CD4-positive, alpha-beta T cell treated with Interleukin-1 beta for 1 hour (primary cell): Measurements from ENCODE around the gene USP47.

Experiments used
- DNase-seq, 2 donors: peaks; one replicate each; pipeline ENCODE4 v3.0.0-alpha.2; 2020 to 2022

The USP47 gene

GRCh38 chr11:11876458-11876857 is 34.7 kb downstream of the USP47 start:
- DNase-seq, result no peak

- DNase-seq, result no peak
Measured at GRCh38 chr11:11880179-11880578, 38.4 kb downstream of the USP47 start.

- DNase-seq, result no peak
Measured at GRCh38 chr11:11882539-11882938, 40.8 kb downstream of the USP47 start.

- no peak for DNase-seq
Measured at GRCh38 chr11:11884351-11884750, 42.6 kb downstream of the USP47 start.

GRCh38 chr11:11884774-11885481 is 43.2 kb downstream of the USP47 start:
- DNase-seq, result peak in 1 of 2 donors; percentile 16

- no peak for DNase-seq
Measured at GRCh38 chr11:11894486-11894885, 52.7 kb downstream of the USP47 start.

GRCh38 chr11:11895672-11896071 is 53.9 kb downstream of the USP47 start:
- no peak for DNase-seq

- no peak for DNase-seq
Measured at GRCh38 chr11:11898648-11899047, 56.9 kb downstream of the USP47 start.

- DNase-seq, result no peak
Measured at GRCh38 chr11:11899401-11899800, 57.6 kb downstream of the USP47 start.

GRCh38 chr11:11901929-11902328 is 60.2 kb downstream of the USP47 start:
- DNase-seq, result no peak

GRCh38 chr11:11909727-11910126 is 68.0 kb downstream of the USP47 start:
- no peak for DNase-seq

- DNase-seq, result no peak
Measured at GRCh38 chr11:11910541-11910940, 68.8 kb downstream of the USP47 start.

- DNase-seq, result no peak
Measured at GRCh38 chr11:11913395-11913794, 71.6 kb downstream of the USP47 start.

- no peak for DNase-seq
Measured at GRCh38 chr11:11915625-11916024, 73.9 kb downstream of the USP47 start.

GRCh38 chr11:11916981-11917399 is 75.2 kb downstream of the USP47 start:
- no peak for DNase-seq

- no peak for DNase-seq
Measured at GRCh38 chr11:11923828-11924227, 82.1 kb downstream of the USP47 start.

GRCh38 chr11:11929920-11930319 is 88.1 kb downstream of the USP47 start:
- no peak for DNase-seq

GRCh38 chr11:11931461-11932055 is 89.8 kb downstream of the USP47 start:
- DNase-seq, result peak in 1 of 2 donors; percentile 47

- DNase-seq, result no peak
Measured at GRCh38 chr11:11935536-11935935, 93.8 kb downstream of the USP47 start.

GRCh38 chr11:11937433-11937832 is 95.7 kb downstream of the USP47 start:
- no peak for DNase-seq

- DNase-seq, result no peak
Measured at GRCh38 chr11:11937957-11938356, 96.2 kb downstream of the USP47 start.

- DNase-seq, result no peak
Measured at GRCh38 chr11:11940551-11940950, 98.8 kb downstream of the USP47 start.

GRCh38 chr11:11942668-11943067 is 100.9 kb downstream of the USP47 start:
- DNase-seq, result no peak

- no peak for DNase-seq
Measured at GRCh38 chr11:11944444-11944843, 102.7 kb downstream of the USP47 start.

- DNase-seq, result no peak
Measured at GRCh38 chr11:11946180-11946579, 104.4 kb downstream of the USP47 start.
